ENCODE results near the gene RICTOR.

GRCh38 chr5:39009981-39010380 lies 64.2 kb downstream of the RICTOR start:
- no peak for TF ChIP-seq CTCF (IDR thresholded peaks at IDR 0.05; ENCODE audit: extremely low read depth in 1 of 2, insufficient read depth in 1 of 2, low read depth in 1 of 2, low read length in 2 of 2)
- TF ChIP-seq EZH2 (IDR thresholded peaks at IDR 0.05; ENCODE audit: borderline replicate concordance, low read depth, low read length, severe bottlenecking): no peak
- no peak for TF ChIP-seq POLR2AphosphoS5 (IDR thresholded peaks at IDR 0.05; ENCODE audit: insufficient read depth, low read depth, low read length)
- no peak for TF ChIP-seq MYC (IDR thresholded peaks at IDR 0.05; ENCODE audit: low read depth, low read length)
- TF ChIP-seq POLR2A (IDR thresholded peaks at IDR 0.05; ENCODE audit: low read depth, low read length): no peak
- TF ChIP-seq FOS (IDR thresholded peaks at IDR 0.05; ENCODE audit: borderline replicate concordance, insufficient read depth, low read length): no peak
- no peak for TF ChIP-seq JUN (IDR thresholded peaks at IDR 0.05; ENCODE audit: borderline replicate concordance, insufficient read depth, insufficient read length, low read depth)
- no peak for TF ChIP-seq MAX (IDR thresholded peaks at IDR 0.05; ENCODE audit: insufficient read depth, insufficient read length)
